Activated CD4-positive, alpha-beta memory T cell treated with anti-CD3 and anti-CD28 coated beads, Interleukin-2, amount 10 ng/mL, durations not matched to agents 7 days and 5 days (primary cell): ENCODE data around the gene NXN. TPM values are rescaled to one million over a fixed set of nuclear protein-coding genes. Genes with fewer than 3 reads are reported as not detected.
"Not testable (repeated sequence)": the region's sequence is repeated elsewhere in the genome, so short reads cannot be mapped to it uniquely, and the experiment has no call there.

Experiments used
- CTCF ChIA-PET: fragments of 350-600 bp; sonication (Branson Sonifier 250); formaldehyde crosslinking; loops from one replicate; lab custom pipeline; 2021; ENCODE audit warnings: antibody characterized with exemption, inconsistent platforms; lab: Charles Lee
- POLR2A ChIA-PET: fragments of 350-600 bp; sonication (Branson Sonifier 250); formaldehyde crosslinking; loops from one replicate; lab custom pipeline; 2021; ENCODE audit warnings: antibody characterized with exemption; lab: Charles Lee
- DNase-seq: peaks from one replicate; pipeline ENCODE4 v3.0.0-alpha.2; 2020
- H3K27ac Mint-ChIP-seq: one replicate; pipeline ENCODE4 v1.8.0; 2021; ENCODE audit warnings: mild to moderate bottlenecking, mixed read lengths
- H3K27me3 Mint-ChIP-seq: one replicate; pipeline ENCODE4 v1.8.0; 2021; ENCODE audit warnings: mixed read lengths
- H3K36me3 Mint-ChIP-seq: one replicate; pipeline ENCODE4 v1.8.0; 2021; ENCODE audit warnings: low read depth, mixed read lengths
- H3K4me1 Mint-ChIP-seq: one replicate; pipeline ENCODE4 v1.8.0; 2021; ENCODE audit warnings: mixed read lengths
- H3K4me3 Mint-ChIP-seq: one replicate; pipeline ENCODE4 v1.8.0; 2021; ENCODE audit warnings: mild to moderate bottlenecking, mixed read lengths
- H3K9me3 Mint-ChIP-seq: one replicate; pipeline ENCODE4 v1.8.0; 2021; ENCODE audit warnings: mixed read lengths
- total RNA-seq, 2 experiments: library from RNA; stranded (reverse); gene quantifications; one replicate each; pipeline ENCODE4 v1.2.3, GENCODE V29; 2021

Gene NXN
- total RNA-seq, 2 experiments from 2014 or later: 0.23 to 0.30 TPM

DNA sequence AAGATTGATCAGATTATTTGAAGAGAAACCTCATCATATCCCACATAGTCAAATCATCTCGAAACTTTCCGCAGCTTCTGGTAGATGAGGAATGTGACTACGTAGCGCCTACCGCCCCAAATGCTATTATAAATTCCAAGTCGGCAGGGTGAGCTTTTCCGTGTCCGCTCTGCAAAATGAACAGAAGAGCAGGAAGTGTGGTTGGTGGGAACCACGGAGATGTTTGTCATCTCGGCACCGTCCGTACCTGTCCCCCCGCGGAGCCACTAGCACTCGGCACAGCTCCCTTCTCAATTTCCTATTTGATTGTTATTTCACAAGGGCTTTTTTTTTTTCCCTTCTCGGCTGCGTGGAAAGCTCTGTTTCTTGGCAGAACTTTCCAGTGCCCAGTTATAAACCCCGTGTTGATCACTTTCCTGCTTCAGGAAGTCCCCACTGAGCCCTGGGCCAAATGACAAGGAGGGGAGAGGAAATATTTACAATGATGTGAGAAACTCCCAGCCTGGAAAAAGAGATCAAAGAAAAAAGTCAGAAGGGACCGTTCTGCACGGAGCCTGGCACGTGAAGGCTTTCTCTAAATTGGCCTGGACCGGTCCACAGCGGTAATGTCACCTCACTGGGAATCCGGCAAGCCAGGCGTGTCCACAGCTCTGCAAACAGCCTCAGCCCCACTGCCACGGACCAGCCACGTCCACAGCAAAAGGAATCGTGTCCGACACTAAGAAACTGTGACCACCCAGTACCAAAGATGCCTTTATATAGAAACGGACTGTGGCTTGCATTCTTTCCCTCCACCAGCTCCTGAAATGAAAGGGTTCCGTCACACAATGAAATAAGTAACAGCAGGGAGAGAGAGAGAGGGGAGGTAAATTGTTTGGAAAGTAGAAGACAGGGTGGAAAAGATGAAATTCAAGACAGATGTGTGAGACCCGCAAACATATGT lies 132.4 kb downstream of the NXN start:
- POLR2A ChIA-PET: no interaction called here
- CTCF ChIA-PET: no interaction called here

GRCh38 chr17:841313-841712 lies 138.3 kb downstream of the NXN start:
- POLR2A ChIA-PET: no interaction called here
- H3K9me3 Mint-ChIP-seq: no peaks in the 10 kb centered on the region
- CTCF ChIA-PET: no interaction called here
- H3K36me3 Mint-ChIP-seq: no peaks in the 10 kb centered on the region
- H3K27me3 Mint-ChIP-seq: peaks cover 11% of the 10 kb centered on the region
- no peak overlapping the region for H3K27ac Mint-ChIP-seq
- no peak for DNase-seq
- no peak overlapping the region for H3K4me3 Mint-ChIP-seq
- no peaks in the 10 kb centered on the region for H3K4me1 Mint-ChIP-seq

More for the DNA sequence above, 132.4 kb downstream of the NXN start:
- no peaks in the 10 kb centered on the region for H3K36me3 Mint-ChIP-seq
- H3K27ac Mint-ChIP-seq: no peak overlapping the region
- DNase-seq: no peak
- H3K4me3 Mint-ChIP-seq: no peak overlapping the region
- H3K9me3 Mint-ChIP-seq: no peaks in the 10 kb centered on the region
- H3K27me3 Mint-ChIP-seq: peaks cover 29% of the 10 kb centered on the region
- H3K4me1 Mint-ChIP-seq: peaks cover 4% of the 10 kb centered on the region

DNA sequence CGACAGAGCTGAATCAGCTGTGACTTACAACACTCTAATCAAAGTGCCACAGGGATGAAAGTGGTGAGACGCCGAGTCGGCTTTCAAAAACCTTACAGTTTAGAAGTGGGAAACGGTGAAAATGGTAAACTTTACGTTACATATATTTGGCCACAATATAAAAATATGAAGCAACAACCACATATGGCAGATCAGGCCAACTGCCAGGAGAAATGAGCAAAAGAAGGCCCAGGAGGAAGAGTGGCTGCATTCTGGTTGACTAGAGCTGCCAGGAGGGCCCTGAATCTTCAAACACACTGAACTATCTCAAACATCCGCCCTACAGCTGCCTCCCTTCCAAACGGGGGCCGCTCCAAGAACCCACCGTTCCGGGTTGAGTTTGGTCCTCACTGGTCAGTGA lies 141.1 kb downstream of the NXN start:
- CTCF ChIA-PET: interaction anchor here (1.0 kb wide), 1 partner anchor 142 kb away, joined by 3 read pairs; no protein-coding TSS in a partner anchor
- no peaks in the 10 kb centered on the region for H3K27me3 Mint-ChIP-seq
- H3K4me1 Mint-ChIP-seq: no peaks in the 10 kb centered on the region
- H3K4me3 Mint-ChIP-seq: no peak overlapping the region
- no peak for DNase-seq
- no peaks in the 10 kb centered on the region for H3K36me3 Mint-ChIP-seq
- no peak overlapping the region for H3K27ac Mint-ChIP-seq
- no peaks in the 10 kb centered on the region for H3K9me3 Mint-ChIP-seq
- POLR2A ChIA-PET: no interaction called here

- H3K27ac Mint-ChIP-seq: no peak overlapping the region
- no peak overlapping the region for H3K4me3 Mint-ChIP-seq
- ChIA-PET POLR2A (no interaction called here), CTCF (no interaction called here)
- no peaks in the 10 kb centered on the region for H3K27me3 Mint-ChIP-seq
- H3K4me1 Mint-ChIP-seq: no peaks in the 10 kb centered on the region
- H3K36me3 Mint-ChIP-seq: no peaks in the 10 kb centered on the region
- no peaks in the 10 kb centered on the region for H3K9me3 Mint-ChIP-seq
- no peak for DNase-seq
Measured at GRCh38 chr17:836151-836550, 143.4 kb downstream of the NXN start.

DNA sequence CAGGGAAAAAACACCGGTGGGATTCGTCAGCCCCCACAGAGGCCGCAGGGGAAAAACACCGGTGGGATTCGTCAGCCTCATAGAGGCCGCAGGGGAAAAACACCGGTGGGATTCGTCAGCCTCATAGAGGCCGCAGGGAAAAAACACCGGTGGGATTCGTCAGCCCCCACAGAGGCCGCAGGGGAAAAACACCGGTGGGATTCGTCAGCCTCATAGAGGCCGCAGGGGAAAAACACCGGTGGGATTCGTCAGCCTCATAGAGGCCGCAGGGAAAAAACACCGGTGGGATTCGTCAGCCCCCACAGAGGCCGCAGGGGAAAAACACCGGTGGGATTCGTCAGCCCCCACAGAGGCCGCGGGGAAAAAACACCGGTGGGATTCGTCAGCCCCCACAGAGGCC lies 143.9 kb downstream of the NXN start:
- H3K9me3 Mint-ChIP-seq, H3K4me1 Mint-ChIP-seq, H3K4me3 Mint-ChIP-seq, POLR2A ChIA-PET, H3K36me3 Mint-ChIP-seq, CTCF ChIA-PET, H3K27ac Mint-ChIP-seq, DNase-seq, H3K27me3 Mint-ChIP-seq: not testable (repeated sequence)

DNA sequence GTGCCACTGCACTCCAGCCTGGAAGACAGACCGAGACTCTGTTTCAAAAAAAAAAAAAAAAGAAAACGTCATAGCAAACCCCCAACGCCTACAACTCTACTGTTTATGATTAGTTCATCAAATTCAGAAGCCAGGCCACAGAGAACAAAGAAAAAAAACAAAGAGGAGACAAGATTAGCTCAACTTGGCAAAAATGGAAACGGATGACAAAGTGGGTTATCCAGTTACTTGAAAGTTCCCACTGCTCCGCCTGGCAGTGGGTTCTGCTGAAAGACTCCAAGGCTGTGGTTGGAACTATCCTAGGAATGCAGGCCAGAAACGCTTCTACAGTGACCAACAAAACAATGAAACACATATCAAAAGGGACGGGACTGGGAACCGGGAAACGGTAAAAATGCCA lies 144.3 kb downstream of the NXN start:
- H3K27ac Mint-ChIP-seq: no peak overlapping the region
- no peaks in the 10 kb centered on the region for H3K36me3 Mint-ChIP-seq

GRCh38 chr17:834136-834535 lies 145.4 kb downstream of the NXN start:
- Mint-ChIP-seq H3K4me3 (no peak overlapping the region), H3K27ac (no peak overlapping the region), H3K27me3 (no peaks in the 10 kb centered on the region), H3K4me1 (no peaks in the 10 kb centered on the region), H3K36me3 (no peaks in the 10 kb centered on the region), H3K9me3 (no peaks in the 10 kb centered on the region)
- no peak for DNase-seq
- POLR2A ChIA-PET: no interaction called here
- CTCF ChIA-PET: no interaction called here

More for the DNA sequence above, 144.3 kb downstream of the NXN start:
- H3K4me3 Mint-ChIP-seq: no peak overlapping the region
- H3K9me3 Mint-ChIP-seq: no peaks in the 10 kb centered on the region
- H3K4me1 Mint-ChIP-seq: no peaks in the 10 kb centered on the region
- DNase-seq: no peak
- CTCF ChIA-PET: no interaction called here
- H3K27me3 Mint-ChIP-seq: no peaks in the 10 kb centered on the region
- POLR2A ChIA-PET: no interaction called here

DNA sequence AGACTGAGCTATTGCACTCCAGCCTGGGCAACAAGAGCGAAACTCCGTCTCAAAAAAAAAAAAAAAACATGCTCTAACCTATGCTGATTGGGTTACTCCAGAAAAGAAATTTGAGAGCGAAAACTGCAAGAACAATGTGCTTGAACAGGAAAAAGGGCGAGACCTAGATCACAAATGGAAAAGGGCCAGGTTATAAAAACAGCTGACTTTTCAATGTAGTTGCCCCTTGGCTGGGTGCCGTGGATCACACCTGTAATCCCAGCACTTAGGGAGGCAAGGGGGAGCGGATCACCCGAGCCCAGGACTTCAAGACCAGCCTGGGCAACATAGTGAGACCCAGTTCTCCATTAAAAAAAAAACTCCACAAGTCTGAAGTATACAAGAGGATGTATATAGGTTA lies 148.6 kb downstream of the NXN start:
- H3K27ac Mint-ChIP-seq: no peak overlapping the region
- no peak for DNase-seq
- no peaks in the 10 kb centered on the region for H3K36me3 Mint-ChIP-seq
- H3K27me3 Mint-ChIP-seq: no peaks in the 10 kb centered on the region
- ChIA-PET POLR2A (no interaction called here), CTCF (interaction anchor here (1.7 kb wide), 1 partner anchor 16 kb away, joined by 3 read pairs; no protein-coding TSS in a partner anchor)
- H3K9me3 Mint-ChIP-seq: no peaks in the 10 kb centered on the region
- H3K4me3 Mint-ChIP-seq: no peak overlapping the region
- no peaks in the 10 kb centered on the region for H3K4me1 Mint-ChIP-seq

GRCh38 chr17:830381-830780 lies 149.2 kb downstream of the NXN start:
- no peaks in the 10 kb centered on the region for H3K36me3 Mint-ChIP-seq
- H3K27ac Mint-ChIP-seq: no peak overlapping the region
- H3K4me3 Mint-ChIP-seq: no peak overlapping the region
- H3K27me3 Mint-ChIP-seq: no peaks in the 10 kb centered on the region
- no peaks in the 10 kb centered on the region for H3K9me3 Mint-ChIP-seq
- POLR2A ChIA-PET: no interaction called here
- H3K4me1 Mint-ChIP-seq: no peaks in the 10 kb centered on the region
- CTCF ChIA-PET: no interaction called here
- no peak for DNase-seq

DNA sequence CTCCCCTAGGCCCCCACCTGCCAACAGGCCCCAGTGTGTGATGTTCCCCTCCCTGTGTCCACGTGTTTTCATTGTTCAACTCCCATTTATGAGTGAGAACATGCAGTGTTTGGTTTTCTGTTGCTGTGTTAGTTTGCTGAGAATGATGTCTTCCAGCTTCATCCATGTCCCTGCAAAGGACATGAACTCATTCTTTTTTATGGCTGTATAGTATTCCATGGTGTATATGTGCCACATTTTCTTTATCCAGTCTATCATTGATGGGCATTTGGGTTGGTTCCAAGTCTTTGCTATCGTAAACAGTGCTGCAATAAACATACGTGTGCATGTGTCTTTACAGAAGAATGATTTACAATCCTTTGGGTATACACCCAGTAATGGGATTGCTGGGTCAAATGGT lies 150.0 kb downstream of the NXN start:
- H3K27me3 Mint-ChIP-seq, H3K9me3 Mint-ChIP-seq, H3K27ac Mint-ChIP-seq, POLR2A ChIA-PET, H3K4me3 Mint-ChIP-seq, CTCF ChIA-PET, H3K4me1 Mint-ChIP-seq, H3K36me3 Mint-ChIP-seq, DNase-seq: not testable (repeated sequence)

- DNase-seq: no peak
- no peaks in the 10 kb centered on the region for H3K27me3 Mint-ChIP-seq
- no peak overlapping the region for H3K4me3 Mint-ChIP-seq
- H3K36me3 Mint-ChIP-seq: no peaks in the 10 kb centered on the region
- ChIA-PET CTCF (no interaction called here), POLR2A (no interaction called here)
- no peaks in the 10 kb centered on the region for H3K4me1 Mint-ChIP-seq
- H3K9me3 Mint-ChIP-seq: no peaks in the 10 kb centered on the region
- no peak overlapping the region for H3K27ac Mint-ChIP-seq
Measured at GRCh38 chr17:828761-829160, 150.8 kb downstream of the NXN start.

DNA sequence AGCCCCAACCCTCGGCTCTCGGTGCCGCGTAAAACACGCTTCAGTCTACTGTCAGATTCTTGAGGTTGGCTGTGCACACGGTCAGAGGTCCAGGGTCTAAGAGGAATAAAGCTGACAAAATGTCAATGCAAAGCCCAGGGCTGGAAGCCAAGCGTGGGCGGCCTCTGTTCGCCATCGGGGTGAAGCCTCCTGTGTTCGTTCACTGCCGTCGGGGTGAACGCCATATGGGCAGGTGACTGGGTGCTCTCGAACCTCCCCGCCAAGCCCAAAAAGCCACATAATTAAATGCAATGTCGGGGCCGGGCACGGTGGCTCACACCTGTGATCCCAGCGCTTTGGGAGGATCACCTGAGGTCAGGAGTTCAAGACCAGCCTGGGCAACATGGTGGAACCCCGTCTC lies 152.8 kb downstream of the NXN start:
- H3K36me3 Mint-ChIP-seq: no peaks in the 10 kb centered on the region
- POLR2A ChIA-PET: no interaction called here
- H3K27ac Mint-ChIP-seq: no peak overlapping the region
- CTCF ChIA-PET: no interaction called here
- no peaks in the 10 kb centered on the region for H3K4me1 Mint-ChIP-seq
- H3K4me3 Mint-ChIP-seq: no peak overlapping the region
- no peaks in the 10 kb centered on the region for H3K9me3 Mint-ChIP-seq
- no peak for DNase-seq
- H3K27me3 Mint-ChIP-seq: no peaks in the 10 kb centered on the region

GRCh38 chr17:825216-825615 lies 154.4 kb downstream of the NXN start:
- H3K27me3 Mint-ChIP-seq: no peaks in the 10 kb centered on the region
- ChIA-PET POLR2A (no interaction called here), CTCF (no interaction called here)
- DNase-seq: no peak
- H3K9me3 Mint-ChIP-seq: no peaks in the 10 kb centered on the region
- no peaks in the 10 kb centered on the region for H3K4me1 Mint-ChIP-seq
- no peak overlapping the region for H3K4me3 Mint-ChIP-seq
- no peak overlapping the region for H3K27ac Mint-ChIP-seq
- H3K36me3 Mint-ChIP-seq: no peaks in the 10 kb centered on the region

GRCh38 chr17:824378-824777 lies 155.2 kb downstream of the NXN start:
- POLR2A ChIA-PET: no interaction called here

More at GRCh38 chr17:824378-824777, 155.2 kb downstream of the NXN start:
- Mint-ChIP-seq H3K36me3 (no peaks in the 10 kb centered on the region), H3K9me3 (no peaks in the 10 kb centered on the region), H3K27me3 (no peaks in the 10 kb centered on the region), H3K27ac (no peak overlapping the region), H3K4me3 (no peak overlapping the region), H3K4me1 (no peaks in the 10 kb centered on the region)
- CTCF ChIA-PET: no interaction called here
- no peak for DNase-seq
